NT2/D1 (cell line): ENCODE data around the gene ELL3.

Experiments
- SUZ12 ChIP-seq: IDR thresholded peaks from 2 replicates; pipeline ENCODE4 v1.6.1; 2011; ENCODE audit not compliant: insufficient read length, insufficient read depth; ENCODE audit errors: extremely low read depth
- YY1 ChIP-seq: IDR thresholded peaks from 2 replicates; pipeline ENCODE4 v1.6.1; 2011; ENCODE audit not compliant: insufficient read length, insufficient read depth

- TF ChIP-seq SUZ12 (no peak), YY1 (peak; percentile 17)
Measured at GRCh38 chr15:43800286-43801141, 23.7 kb upstream of the ELL3 start, which contains the start of gene HYPK.
